Measurements from ENCODE around the gene ZNF319. TPM values are rescaled to one million over a fixed set of nuclear protein-coding genes. Genes with fewer than 3 reads are reported as not detected.

ZNF319 gene
- total and polyA plus RNA-seq, 4 donors: 0.64 to 3.4 (median 2.6) TPM

DNA sequence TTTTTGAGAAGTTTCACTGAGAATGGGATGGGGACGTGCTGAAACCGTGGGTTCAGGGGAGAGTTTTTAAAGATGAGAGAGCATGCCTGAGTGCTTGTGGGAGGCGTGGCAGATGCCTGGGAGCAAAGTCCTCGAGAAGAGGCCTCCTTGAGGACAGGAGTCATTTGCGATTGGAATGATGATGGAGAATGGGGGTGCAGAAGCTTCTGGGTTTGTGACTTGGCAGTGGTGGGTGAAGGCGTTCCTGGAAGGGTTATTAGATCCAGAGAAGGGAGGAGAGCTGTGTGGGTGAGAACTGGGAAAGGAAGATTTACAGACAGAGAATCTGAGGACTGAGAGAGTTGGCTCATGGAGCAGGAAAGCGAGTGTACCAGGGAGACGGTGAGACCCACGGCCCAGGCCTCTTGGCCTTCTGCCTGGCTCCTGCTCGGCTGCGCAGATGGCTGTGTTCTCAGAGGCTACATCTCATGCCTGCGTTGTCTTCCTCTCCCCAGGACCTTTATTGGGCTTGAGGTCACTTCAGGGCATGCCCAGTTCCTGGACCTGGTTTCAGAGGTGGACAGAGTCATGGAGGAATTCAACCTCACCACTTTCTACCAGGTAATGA, 16.5 kb upstream of the ZNF319 start:
- Histone ChIP-seq H3K9me3 (ENCODE audit: control insufficient read depth in 4 of 4, low read length in 3 of 4) (no peaks in the 10 kb centered on the region), H3K27ac (ENCODE audit: low read depth in 1 of 2, low read length in 2 of 2) (no peak overlapping the region), H3K9ac (ENCODE audit: low read depth in 1 of 2, low read length in 2 of 2) (no peak overlapping the region), H3K4me3 (ENCODE audit: low read depth in 1 of 3, low read length in 3 of 3) (no peak overlapping the region), H3K36me3 (ENCODE audit: control insufficient read depth in 4 of 4, insufficient read depth in 3 of 4, low read depth in 1 of 4, low read length in 3 of 4) (peaks cover 4 to 17% (median 6%) of the 10 kb centered on the region in 4 donors), H3K27me3 (ENCODE audit: control insufficient read depth in 4 of 4, insufficient read depth in 4 of 4, low read length in 3 of 4) (no peaks in the 10 kb centered on the region), H3K4me1 (ENCODE audit: control insufficient read depth in 4 of 4, insufficient read depth in 4 of 4, low read length in 3 of 4) (peaks cover 0 to 7% (median 3%) of the 10 kb centered on the region in 4 donors)
- TF ChIP-seq EGR1 (IDR thresholded peaks at IDR 0.05; ENCODE audit: low read depth in 2 of 2) (no peak), GABPA (IDR thresholded peaks at IDR 0.05 in 1 of 2, conservative IDR thresholded peaks at IDR 0.05 in 1 of 2) (no peak), RXRA (IDR thresholded peaks at IDR 0.05) (no peak), YY1 (IDR thresholded peaks at IDR 0.05) (no peak)
- TF ChIP-seq, protein P1, sequence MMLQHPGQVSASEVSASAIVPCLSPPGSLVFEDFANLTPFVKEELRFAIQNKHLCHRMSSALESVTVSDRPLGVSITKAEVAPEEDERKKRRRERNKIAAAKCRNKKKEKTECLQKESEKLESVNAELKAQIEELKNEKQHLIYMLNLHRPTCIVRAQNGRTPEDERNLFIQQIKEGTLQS (IDR thresholded peaks at IDR 0.05): no peak
- TF ChIP-seq, protein P2, sequence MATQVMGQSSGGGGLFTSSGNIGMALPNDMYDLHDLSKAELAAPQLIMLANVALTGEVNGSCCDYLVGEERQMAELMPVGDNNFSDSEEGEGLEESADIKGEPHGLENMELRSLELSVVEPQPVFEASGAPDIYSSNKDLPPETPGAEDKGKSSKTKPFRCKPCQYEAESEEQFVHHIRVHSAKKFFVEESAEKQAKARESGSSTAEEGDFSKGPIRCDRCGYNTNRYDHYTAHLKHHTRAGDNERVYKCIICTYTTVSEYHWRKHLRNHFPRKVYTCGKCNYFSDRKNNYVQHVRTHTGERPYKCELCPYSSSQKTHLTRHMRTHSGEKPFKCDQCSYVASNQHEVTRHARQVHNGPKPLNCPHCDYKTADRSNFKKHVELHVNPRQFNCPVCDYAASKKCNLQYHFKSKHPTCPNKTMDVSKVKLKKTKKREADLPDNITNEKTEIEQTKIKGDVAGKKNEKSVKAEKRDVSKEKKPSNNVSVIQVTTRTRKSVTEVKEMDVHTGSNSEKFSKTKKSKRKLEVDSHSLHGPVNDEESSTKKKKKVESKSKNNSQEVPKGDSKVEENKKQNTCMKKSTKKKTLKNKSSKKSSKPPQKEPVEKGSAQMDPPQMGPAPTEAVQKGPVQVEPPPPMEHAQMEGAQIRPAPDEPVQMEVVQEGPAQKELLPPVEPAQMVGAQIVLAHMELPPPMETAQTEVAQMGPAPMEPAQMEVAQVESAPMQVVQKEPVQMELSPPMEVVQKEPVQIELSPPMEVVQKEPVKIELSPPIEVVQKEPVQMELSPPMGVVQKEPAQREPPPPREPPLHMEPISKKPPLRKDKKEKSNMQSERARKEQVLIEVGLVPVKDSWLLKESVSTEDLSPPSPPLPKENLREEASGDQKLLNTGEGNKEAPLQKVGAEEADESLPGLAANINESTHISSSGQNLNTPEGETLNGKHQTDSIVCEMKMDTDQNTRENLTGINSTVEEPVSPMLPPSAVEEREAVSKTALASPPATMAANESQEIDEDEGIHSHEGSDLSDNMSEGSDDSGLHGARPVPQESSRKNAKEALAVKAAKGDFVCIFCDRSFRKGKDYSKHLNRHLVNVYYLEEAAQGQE (IDR thresholded peaks at IDR 0.05): no peak
- 73% methylated on average over 12 of the region's 12 CpGs for WGBS
- DNase-seq (ENCODE audit: low spot score): no peak

DNA sequence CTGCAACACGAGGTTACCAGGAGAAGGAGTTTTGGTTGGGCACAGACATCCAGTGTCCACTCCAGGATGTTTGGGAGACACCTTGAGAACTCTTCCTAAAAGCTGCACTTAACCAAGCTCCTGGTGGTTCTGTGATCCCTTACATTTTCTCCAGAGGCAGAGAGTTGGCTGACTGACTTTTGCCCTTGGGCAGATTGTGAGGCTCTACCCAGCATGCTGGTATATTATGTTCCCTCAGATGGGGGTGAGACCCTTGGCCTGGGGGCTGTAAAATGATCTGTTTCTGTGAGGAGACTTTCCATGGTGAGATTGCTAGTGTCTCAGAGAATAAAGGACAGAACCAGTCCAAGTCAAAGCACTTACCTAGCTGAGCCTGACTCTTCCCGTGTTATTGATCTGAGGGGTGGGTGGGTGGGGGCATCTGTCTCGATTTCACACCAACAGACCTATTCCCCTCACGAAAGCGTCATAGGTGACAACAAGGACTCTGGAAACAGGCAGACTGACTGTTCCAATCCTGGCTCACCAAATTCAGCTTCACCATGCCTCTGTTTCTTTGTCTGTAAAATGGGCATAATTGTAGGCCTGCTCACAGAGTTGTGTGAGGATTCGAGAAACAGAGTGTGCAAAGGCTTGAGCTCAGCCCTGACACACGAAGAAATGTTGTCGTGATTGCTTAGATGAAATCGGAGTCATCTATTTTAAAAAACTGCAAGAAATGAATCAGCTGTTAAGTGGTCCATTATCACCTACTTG, 12.9 kb upstream of the ZNF319 start:
- TF ChIP-seq RXRA (IDR thresholded peaks at IDR 0.05) (no peak), GABPA (IDR thresholded peaks at IDR 0.05 in 1 of 2, conservative IDR thresholded peaks at IDR 0.05 in 1 of 2) (no peak), HNF4G (IDR thresholded peaks at IDR 0.05) (no peak), FOXA1 (IDR thresholded peaks at IDR 0.05) (no peak), EGR1 (IDR thresholded peaks at IDR 0.05; ENCODE audit: low read depth in 2 of 2) (no peak), SP1 (IDR thresholded peaks at IDR 0.05) (no peak), TAF1 (conservative IDR thresholded peaks at IDR 0.05) (no peak), HNF4A (conservative IDR thresholded peaks at IDR 0.05) (no peak)
- TF ChIP-seq, protein P2 (IDR thresholded peaks at IDR 0.05): no peak
- TF ChIP-seq, protein P3, sequence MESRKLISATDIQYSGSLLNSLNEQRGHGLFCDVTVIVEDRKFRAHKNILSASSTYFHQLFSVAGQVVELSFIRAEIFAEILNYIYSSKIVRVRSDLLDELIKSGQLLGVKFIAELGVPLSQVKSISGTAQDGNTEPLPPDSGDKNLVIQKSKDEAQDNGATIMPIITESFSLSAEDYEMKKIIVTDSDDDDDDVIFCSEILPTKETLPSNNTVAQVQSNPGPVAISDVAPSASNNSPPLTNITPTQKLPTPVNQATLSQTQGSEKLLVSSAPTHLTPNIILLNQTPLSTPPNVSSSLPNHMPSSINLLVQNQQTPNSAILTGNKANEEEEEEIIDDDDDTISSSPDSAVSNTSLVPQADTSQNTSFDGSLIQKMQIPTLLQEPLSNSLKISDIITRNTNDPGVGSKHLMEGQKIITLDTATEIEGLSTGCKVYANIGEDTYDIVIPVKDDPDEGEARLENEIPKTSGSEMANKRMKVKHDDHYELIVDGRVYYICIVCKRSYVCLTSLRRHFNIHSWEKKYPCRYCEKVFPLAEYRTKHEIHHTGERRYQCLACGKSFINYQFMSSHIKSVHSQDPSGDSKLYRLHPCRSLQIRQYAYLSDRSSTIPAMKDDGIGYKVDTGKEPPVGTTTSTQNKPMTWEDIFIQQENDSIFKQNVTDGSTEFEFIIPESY (IDR thresholded peaks at IDR 0.05): no peak
- TF ChIP-seq, protein P4, sequence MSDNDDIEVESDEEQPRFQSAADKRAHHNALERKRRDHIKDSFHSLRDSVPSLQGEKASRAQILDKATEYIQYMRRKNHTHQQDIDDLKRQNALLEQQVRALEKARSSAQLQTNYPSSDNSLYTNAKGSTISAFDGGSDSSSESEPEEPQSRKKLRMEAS (IDR thresholded peaks at IDR 0.05): no peak
- Histone ChIP-seq H3K4me3 (ENCODE audit: low read depth in 1 of 3, low read length in 3 of 3) (no peak overlapping the region), H3K27ac (ENCODE audit: low read depth in 1 of 2, low read length in 2 of 2) (no peak overlapping the region), H3K27me3 (ENCODE audit: control insufficient read depth in 4 of 4, insufficient read depth in 4 of 4, low read length in 3 of 4) (no peaks in the 10 kb centered on the region), H3K9ac (ENCODE audit: low read depth in 1 of 2, low read length in 2 of 2) (no peak overlapping the region), H3K9me3 (ENCODE audit: control insufficient read depth in 4 of 4, low read length in 3 of 4) (no peaks in the 10 kb centered on the region), H3K4me1 (ENCODE audit: control insufficient read depth in 4 of 4, insufficient read depth in 4 of 4, low read length in 3 of 4) (no peaks in the 10 kb centered on the region), H3K36me3 (ENCODE audit: control insufficient read depth in 4 of 4, insufficient read depth in 3 of 4, low read depth in 1 of 4, low read length in 3 of 4) (peaks cover 6 to 36% (median 21%) of the 10 kb centered on the region in 4 donors)
- 92% methylated on average over 9 of the region's 9 CpGs for WGBS
- no peak for DNase-seq (ENCODE audit: low spot score)
